Measurements from ENCODE around the gene TIMM22.

Gene TIMM22

DNA sequence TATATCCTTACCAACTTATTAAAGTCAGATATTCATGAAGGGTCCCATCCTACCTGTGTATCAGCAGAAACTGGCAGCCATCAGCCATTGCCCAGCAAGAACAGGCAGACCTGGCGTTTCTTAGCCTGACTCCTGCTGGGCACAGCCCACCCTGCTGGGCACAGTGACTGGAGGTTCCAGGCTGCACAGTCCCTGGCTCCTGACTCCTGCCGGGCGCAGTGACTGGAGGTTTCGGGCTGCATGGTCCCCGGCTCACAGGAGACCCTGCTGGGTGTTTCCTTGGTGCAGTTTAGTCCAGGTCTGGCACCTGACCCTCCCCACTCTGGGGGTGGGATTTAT lies 6.7 kb downstream of the TIMM22 start:
- no peak for DNase-seq

- no peak for DNase-seq
Measured at GRCh38 chr17:1003972-1004768, 7.2 kb downstream of the TIMM22 start.

DNA sequence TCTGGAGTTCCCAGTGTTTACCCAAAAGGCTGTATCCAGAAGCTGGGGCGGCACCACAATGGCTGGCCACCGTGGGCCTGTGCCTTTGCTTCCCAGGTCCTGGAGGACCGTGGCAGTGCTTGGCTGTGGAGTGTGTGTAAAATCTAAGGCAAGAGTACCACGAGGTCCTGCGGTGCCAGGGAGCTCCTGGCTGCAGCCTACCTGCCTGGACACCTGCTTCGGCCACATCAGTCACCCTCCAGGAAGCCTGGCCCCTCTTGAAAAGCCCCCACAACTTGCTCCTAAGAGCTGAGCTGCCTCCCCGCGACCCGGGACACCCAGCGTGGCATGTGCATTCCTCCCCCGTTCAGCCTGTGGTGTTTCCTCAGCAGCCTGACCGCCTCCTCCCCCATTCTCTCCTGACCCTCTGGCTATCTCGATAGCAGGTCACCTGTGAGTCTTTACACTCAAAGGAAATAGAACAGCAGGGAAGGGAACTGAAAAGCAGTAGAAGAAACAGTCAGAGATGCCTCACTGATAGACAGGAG lies 7.9 kb downstream of the TIMM22 start:
- DNase-seq, result no peak

- DNase-seq, result no peak
Measured at GRCh38 chr17:1005361-1005946, 8.5 kb downstream of the TIMM22 start.

DNA sequence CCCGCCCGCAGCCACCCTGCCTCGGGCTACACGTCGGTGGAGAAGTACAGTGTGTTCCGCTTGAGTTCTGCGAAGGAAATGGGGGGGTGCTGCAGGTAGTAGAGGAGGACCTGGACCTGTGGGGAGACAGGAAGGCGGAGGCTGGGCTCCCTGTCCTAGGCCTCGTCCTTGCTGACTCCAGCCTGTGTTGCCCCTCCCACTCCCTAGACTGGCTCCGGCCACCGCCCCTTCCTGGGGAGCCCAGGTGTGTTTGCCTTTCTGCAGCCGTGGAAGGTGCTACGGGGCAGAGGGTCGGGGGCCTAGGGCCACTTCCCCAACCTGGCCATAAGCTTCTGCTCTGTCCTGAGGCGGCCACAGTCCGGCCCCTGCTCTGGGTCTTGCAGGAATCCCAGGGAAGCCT lies 9.1 kb downstream of the TIMM22 start:
- DNase-seq, result no peak

DNA sequence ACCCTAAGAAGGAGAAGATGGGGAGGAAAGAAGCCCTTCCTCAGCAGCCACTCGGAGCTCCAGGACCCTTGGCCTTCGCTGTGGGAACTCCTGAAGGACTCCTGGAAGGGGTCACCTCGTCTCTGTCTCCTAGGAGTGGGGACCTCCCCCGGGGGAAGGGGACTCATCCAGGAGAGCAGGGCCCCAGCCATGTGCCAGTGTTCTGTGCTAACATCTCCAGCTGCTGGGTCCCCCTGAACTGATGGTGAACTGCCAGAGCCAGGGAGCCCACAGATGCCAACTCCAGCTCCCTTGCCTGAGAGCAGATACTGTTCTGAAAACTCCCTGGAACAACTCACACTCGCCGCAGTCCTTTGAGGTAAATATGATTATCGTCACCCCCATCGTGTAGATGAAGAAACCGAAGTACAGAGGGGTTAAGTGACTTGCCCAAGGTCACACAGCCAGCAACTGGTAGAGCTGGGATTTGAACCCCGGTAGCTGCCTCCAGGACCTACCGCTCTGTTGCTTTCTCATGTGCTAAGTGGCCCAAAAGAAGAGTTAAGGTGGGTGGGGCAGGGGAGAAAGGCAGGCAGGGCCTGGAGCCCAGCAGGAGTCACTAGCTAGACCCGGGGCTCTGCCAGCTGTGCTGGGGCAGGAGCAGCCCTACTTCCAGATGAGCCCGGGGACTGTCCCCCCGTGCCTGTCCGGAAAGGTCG lies 10.5 kb downstream of the TIMM22 start:
- no peak for DNase-seq

- no peak for DNase-seq
Measured at GRCh38 chr17:1008008-1008761, 11.3 kb downstream of the TIMM22 start.

- no peak for DNase-seq
Measured at GRCh38 chr17:1009229-1010085, 12.5 kb downstream of the TIMM22 start.

- no peak for DNase-seq
Measured at GRCh38 chr17:1010086-1010450, 13.1 kb downstream of the TIMM22 start.

- no peak for DNase-seq
Measured at GRCh38 chr17:1010586-1010985, 13.7 kb downstream of the TIMM22 start.

GRCh38 chr17:1011138-1011537 lies 14.2 kb downstream of the TIMM22 start:
- DNase-seq, result no peak

DNA sequence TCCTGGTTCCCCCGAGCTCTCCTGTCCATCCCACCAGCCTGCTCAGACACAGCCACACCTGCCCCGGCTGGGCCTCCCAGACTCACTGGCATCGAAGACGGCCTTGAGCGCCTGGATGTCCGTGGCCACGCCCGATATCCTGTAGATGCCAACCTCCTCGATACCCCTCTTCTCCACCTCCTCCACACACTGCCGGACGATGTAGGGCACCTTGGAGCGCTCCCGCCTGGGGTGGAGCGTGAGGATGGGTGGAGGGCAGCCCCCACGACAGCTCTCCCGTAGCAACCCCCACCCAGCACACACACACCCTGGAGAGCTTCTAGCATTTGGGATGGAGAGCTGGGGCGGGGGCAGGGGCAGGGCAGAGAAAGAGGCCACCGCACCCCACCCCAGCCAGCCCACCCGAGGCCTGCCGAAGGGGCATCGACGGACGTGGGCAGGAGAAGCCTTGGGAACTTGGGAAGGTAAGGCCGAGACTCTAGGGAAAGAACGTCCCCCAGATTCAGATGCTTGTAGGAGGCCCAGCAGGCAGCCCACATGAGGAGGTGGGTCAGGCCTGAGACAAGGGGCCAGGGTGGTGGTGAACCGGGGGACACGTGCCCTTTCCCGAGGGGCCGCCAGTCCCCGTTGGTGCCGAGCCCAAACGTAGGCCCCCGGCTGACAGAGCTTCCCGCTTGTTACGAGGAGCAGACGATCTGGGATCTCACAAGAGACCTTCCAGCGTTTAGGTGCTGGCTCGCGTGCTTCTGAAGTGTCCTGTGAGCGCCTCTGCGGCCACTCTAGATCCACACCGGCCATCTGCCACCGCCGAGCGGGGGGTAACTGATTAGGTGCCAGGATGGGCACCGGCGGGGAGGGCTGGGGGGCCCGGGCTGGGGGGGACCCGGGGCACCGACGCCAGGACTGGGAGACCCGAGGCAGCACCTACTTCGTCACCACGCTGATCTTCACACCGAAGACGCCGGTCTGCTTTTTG lies 15.1 kb downstream of the TIMM22 start:
- no peak for DNase-seq

DNA sequence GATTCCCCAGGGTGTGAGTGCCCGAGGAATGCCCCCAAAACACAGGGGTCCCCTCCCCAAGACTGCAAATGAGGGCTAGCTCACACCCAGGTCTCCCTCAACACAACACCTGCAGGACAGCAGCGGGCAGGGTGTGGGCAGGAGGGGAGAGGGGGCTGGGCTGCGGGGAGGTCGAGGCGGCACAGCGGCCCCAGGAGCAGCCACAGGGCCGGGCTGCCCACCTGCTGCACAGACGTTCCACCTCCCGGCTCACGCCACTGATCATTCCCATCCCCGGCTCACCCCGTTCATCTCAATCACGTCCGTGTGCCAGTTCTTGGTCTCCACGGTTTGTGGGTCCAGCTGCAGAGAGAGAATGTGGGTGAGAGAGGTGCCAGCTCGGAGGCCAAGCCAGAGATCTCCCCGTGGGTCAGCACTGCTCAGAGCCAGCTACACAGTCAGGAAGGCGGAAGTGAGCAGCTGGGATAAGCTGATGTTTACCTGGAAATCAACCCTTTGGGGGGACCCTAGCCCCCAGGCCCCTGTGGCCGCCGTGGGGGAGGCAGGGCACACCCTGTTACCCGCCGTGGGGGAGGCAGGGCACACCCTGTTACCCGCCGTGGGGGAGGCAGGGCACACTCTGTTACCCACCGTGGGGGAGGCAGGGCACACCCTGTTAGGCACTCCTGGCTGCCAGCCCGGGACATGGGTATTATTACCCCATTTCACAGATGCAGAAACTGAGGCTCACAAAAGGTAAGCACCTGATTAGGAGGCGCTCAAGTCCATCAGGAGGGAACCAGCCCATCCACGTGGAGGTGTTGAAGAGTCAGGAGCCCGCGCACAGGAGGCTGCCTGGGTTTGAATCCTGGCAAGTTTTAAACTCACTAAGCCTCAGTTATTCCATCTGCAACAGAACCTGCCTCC lies 16.1 kb downstream of the TIMM22 start:
- DNase-seq, result no peak

DNA sequence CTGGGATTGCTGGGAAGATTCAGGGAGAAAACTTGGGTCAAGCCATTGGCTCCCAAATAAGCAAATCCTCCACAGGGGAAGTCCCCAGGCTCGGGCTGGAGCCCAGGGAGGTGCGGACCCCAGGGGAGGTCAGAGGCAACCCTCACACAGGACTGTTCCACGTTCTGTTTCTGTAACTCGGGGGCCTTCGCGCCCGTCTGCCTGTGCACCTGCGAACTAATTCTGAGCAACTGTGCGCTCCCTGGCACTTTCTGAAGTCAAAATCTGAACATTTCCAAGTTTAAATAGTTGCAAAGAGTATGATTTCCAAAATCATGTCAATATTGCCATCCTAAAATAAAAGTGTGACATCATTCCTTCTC lies 16.8 kb downstream of the TIMM22 start:
- DNase-seq, result no peak

- no peak for DNase-seq
Measured at GRCh38 chr17:1018547-1018946, 21.6 kb downstream of the TIMM22 start.

DNA sequence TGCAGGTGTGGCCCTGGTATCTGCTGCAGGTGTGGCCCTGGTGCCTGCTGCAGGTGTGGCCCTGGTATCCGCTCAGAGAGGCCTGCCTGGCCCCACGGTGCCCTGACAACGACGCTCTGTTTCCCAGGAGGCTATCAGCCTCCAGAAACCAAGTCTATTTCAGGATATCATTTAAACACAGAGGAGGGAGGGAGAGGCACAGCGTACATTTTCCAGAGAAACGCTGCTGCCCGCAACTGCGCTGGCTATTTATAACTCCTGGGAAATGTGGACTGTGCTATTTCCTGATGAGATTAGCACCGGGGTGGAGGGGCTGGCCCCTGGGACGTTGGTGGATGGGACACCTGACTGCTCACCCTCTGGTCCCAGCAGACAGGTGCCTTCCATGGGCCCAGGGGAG lies 22.5 kb downstream of the TIMM22 start:
- DNase-seq, result no peak

- DNase-seq, result no peak
Measured at GRCh38 chr17:1021147-1021546, 24.2 kb downstream of the TIMM22 start.

- DNase-seq, result no peak
Measured at GRCh38 chr17:1022278-1023024, 25.5 kb downstream of the TIMM22 start.

- DNase-seq, result no peak
Measured at GRCh38 chr17:1024076-1024475, 27.1 kb downstream of the TIMM22 start.
